Right atrium auricular region (tissue), 2 donors: Measurements from ENCODE around the gene C2orf49. TPM values are rescaled to one million over a fixed set of nuclear protein-coding genes. Genes with fewer than 3 reads are reported as not detected.

Experiments used
- DNase-seq: peaks from one replicate; pipeline ENCODE4 v3.0.0-alpha.2; 2019; ENCODE audit warnings: low spot score
- H3K27ac ChIP-seq, 2 donors: fragments of 200-600 bp; sonication (generic); 1 replicate in 1 of 2; 2 replicates in 1 of 2; pipeline ENCODE4 v1.5.1; 2016 to 2019
- H3K27me3 ChIP-seq, 2 donors: fragments of 200-600 bp; sonication (generic); one replicate each; pipeline versions ENCODE4 v1.5.1 to v1.6.0; 2017 to 2019
- H3K36me3 ChIP-seq: fragments of 200-600 bp; sonication (generic); one replicate; pipeline ENCODE4 v1.5.1; 2016
- H3K4me1 ChIP-seq, 2 donors: fragments of 200-600 bp; sonication (generic); one replicate each; pipeline versions ENCODE4 v1.5.1 to v1.6.0; 2017 to 2019
- H3K4me3 ChIP-seq, 2 donors: fragments of 200-600 bp; sonication (generic); 1 replicate in 1 of 2; 2 replicates in 1 of 2; pipeline ENCODE4 v1.5.1; 2017 to 2019; ENCODE audit warnings: mild to moderate bottlenecking in 1 of 2, moderate library complexity in 1 of 2
- H3K9me3 ChIP-seq, 2 donors: fragments of 200-600 bp; sonication (generic); one replicate each; pipeline ENCODE4 v1.5.1; 2019
- total RNA-seq, 2 donors: library from RNA; depleted of rRNA; stranded (reverse); fragments of >200 nt; gene quantifications; one replicate each; pipeline ENCODE4 v1.1.0, GENCODE V29; 2016
- TF ChIP-seq, protein P1 (sequence below), 2 donors: fragments of 200-600 bp; sonication (generic); IDR thresholded peaks; one replicate each; pipeline ENCODE4 v1.5.1; 2019; ENCODE audit warnings: antibody characterized with exemption in 2 of 2

The C2orf49 gene
- total RNA-seq, 2 donors from 2014 or later, result 15.5 to 18.0 TPM

DNA sequence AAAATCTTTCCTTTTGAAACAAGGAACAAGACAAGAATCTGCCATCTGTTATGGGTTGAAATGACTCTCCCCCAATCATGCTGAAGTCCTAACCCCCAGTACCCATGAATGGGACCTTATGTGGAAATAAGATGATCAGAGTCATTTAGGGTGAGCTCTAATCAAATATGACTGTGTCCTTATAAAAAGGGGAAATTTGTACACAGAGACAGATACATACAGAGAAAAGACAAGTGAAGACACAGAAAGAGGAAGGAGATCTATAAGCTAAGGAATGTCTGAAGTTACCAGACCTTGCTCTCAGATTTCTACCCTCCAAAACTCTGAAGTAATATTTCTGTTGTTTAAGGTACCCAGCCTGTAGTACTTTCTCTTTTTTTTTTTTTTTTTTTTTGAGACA, 23.5 kb upstream of the C2orf49 start:
- TF ChIP-seq, protein P1, sequence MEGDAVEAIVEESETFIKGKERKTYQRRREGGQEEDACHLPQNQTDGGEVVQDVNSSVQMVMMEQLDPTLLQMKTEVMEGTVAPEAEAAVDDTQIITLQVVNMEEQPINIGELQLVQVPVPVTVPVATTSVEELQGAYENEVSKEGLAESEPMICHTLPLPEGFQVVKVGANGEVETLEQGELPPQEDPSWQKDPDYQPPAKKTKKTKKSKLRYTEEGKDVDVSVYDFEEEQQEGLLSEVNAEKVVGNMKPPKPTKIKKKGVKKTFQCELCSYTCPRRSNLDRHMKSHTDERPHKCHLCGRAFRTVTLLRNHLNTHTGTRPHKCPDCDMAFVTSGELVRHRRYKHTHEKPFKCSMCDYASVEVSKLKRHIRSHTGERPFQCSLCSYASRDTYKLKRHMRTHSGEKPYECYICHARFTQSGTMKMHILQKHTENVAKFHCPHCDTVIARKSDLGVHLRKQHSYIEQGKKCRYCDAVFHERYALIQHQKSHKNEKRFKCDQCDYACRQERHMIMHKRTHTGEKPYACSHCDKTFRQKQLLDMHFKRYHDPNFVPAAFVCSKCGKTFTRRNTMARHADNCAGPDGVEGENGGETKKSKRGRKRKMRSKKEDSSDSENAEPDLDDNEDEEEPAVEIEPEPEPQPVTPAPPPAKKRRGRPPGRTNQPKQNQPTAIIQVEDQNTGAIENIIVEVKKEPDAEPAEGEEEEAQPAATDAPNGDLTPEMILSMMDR (IDR thresholded peaks at IDR 0.05), result no peak
- H3K27ac ChIP-seq, result no peak overlapping the region
- H3K9me3 ChIP-seq, result no peaks in the 10 kb centered on the region
- H3K27me3 ChIP-seq, result no peaks in the 10 kb centered on the region
- no peak overlapping the region for H3K4me3 ChIP-seq
- no peaks in the 10 kb centered on the region for H3K4me1 ChIP-seq
- DNase-seq, result no peak
- no peaks in the 10 kb centered on the region for H3K36me3 ChIP-seq

DNA sequence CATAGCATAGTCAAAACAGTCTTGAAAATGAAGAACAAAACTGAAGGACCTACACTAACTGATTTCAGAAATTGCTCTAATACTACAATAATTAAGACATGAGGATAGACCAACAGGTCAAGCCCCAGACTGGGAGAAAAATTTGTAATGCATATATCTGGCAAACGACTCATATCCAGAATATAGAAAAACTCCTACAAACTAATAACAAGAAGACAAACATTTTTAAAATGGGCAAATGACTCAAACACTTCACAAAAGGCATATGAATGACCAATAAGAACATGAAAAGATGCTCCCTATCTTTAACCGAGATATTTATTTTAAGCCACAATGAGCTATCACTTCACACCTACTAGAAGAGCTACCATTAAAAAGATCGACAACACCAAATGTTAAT, 22.0 kb upstream of the C2orf49 start:
- Histone ChIP-seq H3K9me3 (no peaks in the 10 kb centered on the region), H3K27ac (no peak overlapping the region), H3K27me3 (no peaks in the 10 kb centered on the region), H3K36me3 (no peaks in the 10 kb centered on the region), H3K4me3 (no peak overlapping the region), H3K4me1 (peaks cover 0 to 5% of the 10 kb centered on the region in 2 donors)
- DNase-seq, result no peak
- TF ChIP-seq, protein P1 (IDR thresholded peaks at IDR 0.05), result no peak

DNA sequence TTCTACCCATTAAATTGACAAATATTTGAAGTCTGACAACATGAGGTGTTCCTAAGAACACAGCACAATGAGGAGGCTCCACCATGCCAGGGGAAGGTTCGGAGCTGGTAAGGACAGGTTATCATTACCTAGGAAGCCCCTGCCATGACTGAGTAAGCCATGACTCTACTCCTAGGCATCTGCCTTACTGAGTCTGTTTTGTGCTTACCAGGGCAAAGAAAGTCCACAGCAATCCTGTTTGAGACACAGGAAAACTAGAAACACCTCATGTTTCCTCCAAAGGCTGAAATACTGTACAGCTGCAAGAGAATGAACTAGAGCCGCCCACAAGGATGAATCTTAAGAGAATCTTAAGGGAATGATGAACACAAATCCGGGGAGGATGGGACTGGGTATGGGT, 19.4 kb upstream of the C2orf49 start:
- Histone ChIP-seq H3K4me1 (peaks cover 0 to 8% of the 10 kb centered on the region in 2 donors), H3K4me3 (no peak overlapping the region), H3K27me3 (no peaks in the 10 kb centered on the region), H3K9me3 (no peaks in the 10 kb centered on the region), H3K27ac (no peak overlapping the region), H3K36me3 (peaks cover 3% of the 10 kb centered on the region)
- DNase-seq, result no peak
- TF ChIP-seq, protein P1 (IDR thresholded peaks at IDR 0.05), result no peak

DNA sequence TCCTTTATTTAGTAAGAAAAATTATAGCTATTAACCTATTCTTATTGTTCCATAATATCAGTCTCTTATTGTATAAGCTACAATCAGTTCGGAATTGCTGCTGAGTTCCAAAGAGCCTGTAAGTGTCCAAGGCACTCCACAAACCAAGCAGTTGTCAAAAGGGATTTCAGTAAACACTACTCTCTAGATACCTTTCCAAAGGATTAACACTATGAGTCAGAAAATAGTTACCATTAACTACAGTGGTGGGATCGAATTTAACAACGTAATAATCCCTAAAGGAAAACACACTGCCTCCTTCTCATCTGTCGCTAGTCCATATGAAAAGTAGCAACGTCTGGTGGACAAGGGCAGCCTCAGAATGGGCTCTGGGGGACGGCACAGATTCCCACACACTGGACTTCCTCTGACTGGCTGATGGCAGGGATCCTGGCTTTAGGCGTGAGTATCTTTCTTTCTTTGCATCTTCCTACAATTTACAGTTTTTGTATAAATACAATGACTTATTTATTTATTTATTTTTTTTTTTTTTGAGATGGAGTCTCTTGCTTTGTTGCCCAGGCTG, 16.6 kb upstream of the C2orf49 start:
- H3K4me1 ChIP-seq, result peaks cover 0 to 17% of the 10 kb centered on the region in 2 donors
- H3K27ac ChIP-seq, result no peak overlapping the region
- TF ChIP-seq, protein P1 (IDR thresholded peaks at IDR 0.05), result no peak
- no peak for DNase-seq
- H3K27me3 ChIP-seq, result no peaks in the 10 kb centered on the region
- H3K4me3 ChIP-seq, result no peak overlapping the region
- H3K9me3 ChIP-seq, result no peaks in the 10 kb centered on the region
- peaks cover 3% of the 10 kb centered on the region for H3K36me3 ChIP-seq

DNA sequence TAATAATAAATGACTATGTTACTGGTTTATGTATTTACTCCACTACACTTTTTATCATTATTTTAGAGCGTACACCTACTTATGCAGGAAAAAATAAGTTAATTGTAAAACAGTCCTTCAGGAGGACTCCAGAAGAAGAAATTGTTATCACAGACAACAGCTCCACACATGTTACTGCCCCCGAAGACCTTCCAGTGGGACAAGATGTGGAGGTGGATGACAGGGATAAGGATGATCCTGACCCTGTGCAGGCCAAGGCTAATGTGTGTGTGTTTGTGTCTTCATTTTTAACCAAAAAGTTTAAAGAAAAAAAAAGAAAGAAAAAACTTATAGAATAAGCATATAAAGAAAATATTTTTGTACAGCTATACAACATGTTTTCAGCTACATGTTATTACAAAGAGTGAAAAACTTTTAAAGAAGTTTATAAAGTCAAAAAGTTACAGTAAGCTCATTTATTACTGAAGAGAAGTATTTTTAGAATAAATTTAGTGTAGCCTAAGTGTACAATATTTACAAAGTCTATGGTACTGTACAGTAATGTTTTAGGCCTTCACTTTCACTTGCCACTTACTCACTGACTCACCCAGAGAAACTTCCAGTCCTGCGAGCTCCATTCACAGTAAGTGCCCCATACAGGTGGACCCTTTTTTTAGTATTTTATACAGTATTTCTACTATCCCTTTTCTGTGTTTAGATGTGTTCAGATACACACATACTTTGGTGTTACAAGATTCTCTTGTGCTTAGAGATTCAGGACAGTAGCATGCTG, 15.3 kb upstream of the C2orf49 start:
- Histone ChIP-seq H3K9me3 (no peaks in the 10 kb centered on the region), H3K4me1 (peaks cover 0 to 17% of the 10 kb centered on the region in 2 donors), H3K4me3 (no peak overlapping the region), H3K27ac (no peak overlapping the region), H3K27me3 (no peaks in the 10 kb centered on the region), H3K36me3 (peaks cover 3% of the 10 kb centered on the region)
- TF ChIP-seq, protein P1 (IDR thresholded peaks at IDR 0.05), result no peak
- no peak for DNase-seq
